Heart left ventricle (tissue), 16 donors: Measurements from ENCODE around the gene LGR5. TPM values are rescaled to one million over a fixed set of nuclear protein-coding genes. Genes with fewer than 3 reads are reported as not detected.

Source experiments
- ATAC-seq, 4 donors: fragments of 200-7000 bp; cut with Tn5 transposase; one replicate each; pipeline ENCODE4 v1.9.1; 2020 to 2022; ENCODE audit warnings: moderate library complexity in 4 of 4, mild to moderate bottlenecking in 3 of 4, moderate number of reproducible peaks in 1 of 4
- DNase-seq, 5 donors: peaks; one replicate each; pipeline ENCODE4 v3.0.0-alpha.2; 2020
- H3K27ac ChIP-seq, 12 donors: fragments of 200-600 bp; sonication (generic) in 4 of 12; one replicate each; pipeline versions ENCODE4 v1.5.0 to v1.8.0; 2016 to 2022; ENCODE audit warnings: mild to moderate bottlenecking in 2 of 12
- H3K27me3 ChIP-seq, 9 donors: fragments of 200-600 bp; sonication (generic) in 2 of 9; one replicate each; pipeline versions ENCODE4 v1.5.1 to v1.8.0; 2016 to 2022; ENCODE audit warnings: mild to moderate bottlenecking in 3 of 9
- H3K36me3 ChIP-seq, 9 donors: fragments of 200-600 bp; sonication (generic) in 2 of 9; one replicate each; pipeline versions ENCODE4 v1.5.0 to v1.8.0; 2018 to 2022; ENCODE audit warnings: mild to moderate bottlenecking in 2 of 9
- H3K4me1 ChIP-seq, 12 donors: fragments of 200-600 bp; sonication (generic) in 4 of 12; one replicate each; pipeline versions ENCODE4 v1.5.0 to v1.8.0; 2016 to 2022; ENCODE audit warnings: mild to moderate bottlenecking in 3 of 12
- H3K4me3 ChIP-seq, 12 donors: fragments of 200-600 bp; sonication (generic) in 4 of 12; one replicate each; pipeline versions ENCODE4 v1.5.0 to v1.8.0; 2017 to 2022; ENCODE audit warnings: mild to moderate bottlenecking in 9 of 12, moderate library complexity in 4 of 12
- H3K9me3 ChIP-seq, 12 donors: fragments of 200-600 bp; sonication (generic) in 4 of 12; one replicate each; pipeline versions ENCODE4 v1.5.0 to v1.8.0; 2016 to 2022; ENCODE audit warnings: mild to moderate bottlenecking in 1 of 12
- POLR2A ChIP-seq, 2 donors: fragments of 450-650 bp; IDR thresholded peaks; one replicate each; pipeline ENCODE4 v1.6.1; 2017; ENCODE audit warnings: antibody characterized with exemption in 2 of 2, mild to moderate bottlenecking in 2 of 2, moderate library complexity in 2 of 2
- WGBS, 4 donors: extraction: QIAGEN DNeasy Blood & Tissue Kit in 2 of 4; methylation state at CpG; one replicate each; pipeline versions ENCODE4 v1.1.5 to v1.1.7; 2013 to 2018; 5-methylcytosine and 5-hydroxymethylcytosine counted together
- intact Hi-C, 10 donors: fragments of 100-400 bp; cut with DNase I; formaldehyde crosslinking; loops; one replicate each; pipeline versions ENCODE4 v1.11.1 to v1.14.2; 2022
- polyA plus RNA-seq, 2 donors: library from polyadenylated mRNA; stranded (reverse); fragments of 200-250 nt; gene quantifications; one replicate each; pipeline ENCODE4 v1.2.3, GENCODE V29; 2013
- total RNA-seq, 9 donors: library from RNA; depleted of rRNA in 2 of 9; stranded (reverse); fragments of >200 nt in 2 of 9; fragmentation: NEBNext Ultra II Directional in 3 of 9; extraction: Animal tissue kit (Norgen Biotek cat#: 25700) in 3 of 9; gene quantifications; one replicate each; pipeline versions ENCODE4 v1.1.0 to v1.2.4, GENCODE V29; 2016 to 2023
- TF ChIP-seq, protein P1 (sequence below), 12 donors: fragments of 200-600 bp; sonication (generic) in 4 of 12; IDR thresholded peaks; one replicate each; pipeline versions ENCODE4 v1.5.0 to v1.8.0; 2018 to 2022; ENCODE audit warnings: antibody characterized with exemption in 12 of 12, mild to moderate bottlenecking in 5 of 12
- donor health status: ischemic (EF 13 %, LVEDD 7.1; RV severe dilation, severe dysfunction).
- donor health status: healthy with polysubstance abuse.
- donor health status: DM: no; HTN: yes; CAD: no.
- donor health status: DM: no; HTN: no; CAD: no.
- donor health status: ischemic (EF 25% LVEDD 6.9; RV normal size, moderate dysfunction).
- donor health status: ischemic (EF 25% LVEDD 5.7; RV mildly dilated, moderate dysfunction).
- donor health status: healthy.
- donor health status: DM: yes; HTN: yes; CAD: no.
- donor health status: ischemic (EF 35%, LVEDD 5.7; RV mildly dilated, moderate dysfunction).
- donor health status: nonischemic (EF 11% LVEDD 7.7; RV severe dilation, severe dysfunction).
- donor health status: DM: yes; HTN: yes; CAD: no.
- donor health status: PGD.
- donor health status: ischemic (EF 29% LVEDD 5.4; RV normal size, mild dysfunction).
- donor health status: nonischemic (EF 23%, LVEDD 6.1; RV moderate dilation, normal function).

The LGR5 gene
- total and polyA plus RNA-seq, 11 donors, result 0.03 to 0.20 (median 0.13) TPM; not detected in 7

DNA sequence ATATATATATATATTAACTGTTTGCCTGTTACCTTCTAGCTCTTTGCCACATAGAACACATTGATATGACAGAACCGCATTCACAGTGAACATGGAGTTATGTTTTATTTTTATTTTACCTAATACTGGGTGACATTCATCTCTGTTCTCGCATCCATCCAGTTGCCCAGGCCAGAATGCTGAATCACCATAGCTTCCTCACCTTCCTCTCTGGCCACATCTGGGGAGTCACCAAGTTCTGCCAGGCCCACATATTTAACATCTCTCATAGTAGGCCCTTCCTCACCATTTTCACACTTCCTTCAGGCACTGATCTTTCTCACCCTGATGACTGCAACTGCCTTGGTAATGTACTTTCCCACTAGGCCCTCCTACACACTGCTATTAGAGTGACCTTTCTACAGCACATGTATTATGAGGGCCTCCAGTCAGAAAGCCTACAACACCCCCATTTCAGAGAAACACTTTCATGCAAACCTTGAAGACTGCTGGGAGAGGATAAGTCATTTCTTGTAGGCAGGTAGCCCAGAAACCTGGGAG is 106.8 kb downstream of the LGR5 start:
- no peak overlapping the region for H3K4me3 ChIP-seq
- WGBS, 4 donors, result 92 to 98% (median 96%) methylated on average over 2 of the region's 2 CpGs
- TF ChIP-seq, protein P1, sequence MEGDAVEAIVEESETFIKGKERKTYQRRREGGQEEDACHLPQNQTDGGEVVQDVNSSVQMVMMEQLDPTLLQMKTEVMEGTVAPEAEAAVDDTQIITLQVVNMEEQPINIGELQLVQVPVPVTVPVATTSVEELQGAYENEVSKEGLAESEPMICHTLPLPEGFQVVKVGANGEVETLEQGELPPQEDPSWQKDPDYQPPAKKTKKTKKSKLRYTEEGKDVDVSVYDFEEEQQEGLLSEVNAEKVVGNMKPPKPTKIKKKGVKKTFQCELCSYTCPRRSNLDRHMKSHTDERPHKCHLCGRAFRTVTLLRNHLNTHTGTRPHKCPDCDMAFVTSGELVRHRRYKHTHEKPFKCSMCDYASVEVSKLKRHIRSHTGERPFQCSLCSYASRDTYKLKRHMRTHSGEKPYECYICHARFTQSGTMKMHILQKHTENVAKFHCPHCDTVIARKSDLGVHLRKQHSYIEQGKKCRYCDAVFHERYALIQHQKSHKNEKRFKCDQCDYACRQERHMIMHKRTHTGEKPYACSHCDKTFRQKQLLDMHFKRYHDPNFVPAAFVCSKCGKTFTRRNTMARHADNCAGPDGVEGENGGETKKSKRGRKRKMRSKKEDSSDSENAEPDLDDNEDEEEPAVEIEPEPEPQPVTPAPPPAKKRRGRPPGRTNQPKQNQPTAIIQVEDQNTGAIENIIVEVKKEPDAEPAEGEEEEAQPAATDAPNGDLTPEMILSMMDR (IDR thresholded peaks at IDR 0.05), result no peak
- TF ChIP-seq POLR2A (IDR thresholded peaks at IDR 0.05), result no peak
- no peaks in the 10 kb centered on the region for H3K4me1 ChIP-seq
- H3K36me3 ChIP-seq, result no peaks in the 10 kb centered on the region
- no peak overlapping the region for H3K27ac ChIP-seq
- H3K27me3 ChIP-seq, result peaks cover 0 to 3% (median 0%) of the 10 kb centered on the region in 9 donors
- no peak for ATAC-seq
- intact Hi-C loops, result no loop called here
- H3K9me3 ChIP-seq, result no peaks in the 10 kb centered on the region
- no peak for DNase-seq

DNA sequence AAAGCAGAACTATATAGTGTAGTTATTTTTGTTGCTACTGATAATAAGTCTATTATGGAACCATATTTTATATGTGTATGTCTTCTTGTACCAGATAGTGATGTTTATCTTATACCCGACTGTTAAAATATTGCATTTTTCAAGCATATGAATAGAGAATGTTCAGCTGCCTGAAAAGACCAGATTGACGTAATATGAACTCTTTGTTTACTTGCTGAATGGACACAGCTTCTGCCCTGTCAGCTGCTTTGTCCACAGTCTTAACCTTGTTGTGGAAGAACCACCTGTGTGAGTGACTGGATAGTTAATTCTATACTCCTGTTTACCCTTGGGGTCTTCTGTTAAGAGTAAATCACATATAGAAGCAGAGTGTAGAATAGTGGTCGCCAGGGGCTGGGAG is 109.3 kb downstream of the LGR5 start:
- Histone ChIP-seq H3K36me3 (no peaks in the 10 kb centered on the region), H3K4me3 (no peak overlapping the region), H3K27me3 (no peaks in the 10 kb centered on the region), H3K27ac (no peak overlapping the region), H3K4me1 (no peaks in the 10 kb centered on the region), H3K9me3 (no peaks in the 10 kb centered on the region)
- intact Hi-C loops, result no loop called here
- TF ChIP-seq POLR2A (IDR thresholded peaks at IDR 0.05), result no peak
- 75 to 88% (median 82%) methylated on average over 3 of the region's 3 CpGs for WGBS, 4 donors
- no peak for ATAC-seq
- DNase-seq, result no peak

DNA sequence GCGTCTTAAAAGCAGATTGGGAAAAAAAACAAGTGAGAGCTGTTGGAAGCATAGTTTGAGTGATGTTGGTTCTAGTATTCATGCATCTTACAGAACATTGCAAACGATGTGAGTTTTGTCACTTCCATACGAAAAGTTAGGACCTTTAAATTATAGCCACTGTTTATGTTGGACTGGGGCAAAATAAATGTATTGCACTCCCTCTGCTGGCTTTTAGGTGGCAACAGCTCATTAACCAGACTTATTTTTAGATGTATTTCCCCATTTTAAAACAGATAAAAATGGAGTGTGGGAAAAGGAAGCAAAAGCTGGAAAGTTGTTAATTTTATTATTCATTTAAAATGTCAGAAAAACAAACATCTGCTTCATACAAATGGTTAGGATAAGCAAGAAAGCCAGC is 111.9 kb downstream of the LGR5 start:
- Histone ChIP-seq H3K9me3 (peaks cover 0 to 4% (median 0%) of the 10 kb centered on the region in 12 donors), H3K27me3 (no peaks in the 10 kb centered on the region), H3K4me3 (no peak overlapping the region), H3K27ac (no peak overlapping the region), H3K36me3 (no peaks in the 10 kb centered on the region), H3K4me1 (no peaks in the 10 kb centered on the region)
- DNase-seq, result no peak
- intact Hi-C loops, result loop anchor here in 3 of 10 donors (5.0 to 10.0 kb wide), 3 partner anchors 127 to 137 kb away; no protein-coding TSS in a partner anchor
- 54 to 58% (median 55%) methylated on average over 3 of the region's 3 CpGs for WGBS, 4 donors
- no peak for TF ChIP-seq POLR2A (IDR thresholded peaks at IDR 0.05)
- TF ChIP-seq, protein P1 (IDR thresholded peaks at IDR 0.05), result peak in 4 of 12 donors; percentile 22 to 35 (median 32)
- ATAC-seq, result no peak

DNA sequence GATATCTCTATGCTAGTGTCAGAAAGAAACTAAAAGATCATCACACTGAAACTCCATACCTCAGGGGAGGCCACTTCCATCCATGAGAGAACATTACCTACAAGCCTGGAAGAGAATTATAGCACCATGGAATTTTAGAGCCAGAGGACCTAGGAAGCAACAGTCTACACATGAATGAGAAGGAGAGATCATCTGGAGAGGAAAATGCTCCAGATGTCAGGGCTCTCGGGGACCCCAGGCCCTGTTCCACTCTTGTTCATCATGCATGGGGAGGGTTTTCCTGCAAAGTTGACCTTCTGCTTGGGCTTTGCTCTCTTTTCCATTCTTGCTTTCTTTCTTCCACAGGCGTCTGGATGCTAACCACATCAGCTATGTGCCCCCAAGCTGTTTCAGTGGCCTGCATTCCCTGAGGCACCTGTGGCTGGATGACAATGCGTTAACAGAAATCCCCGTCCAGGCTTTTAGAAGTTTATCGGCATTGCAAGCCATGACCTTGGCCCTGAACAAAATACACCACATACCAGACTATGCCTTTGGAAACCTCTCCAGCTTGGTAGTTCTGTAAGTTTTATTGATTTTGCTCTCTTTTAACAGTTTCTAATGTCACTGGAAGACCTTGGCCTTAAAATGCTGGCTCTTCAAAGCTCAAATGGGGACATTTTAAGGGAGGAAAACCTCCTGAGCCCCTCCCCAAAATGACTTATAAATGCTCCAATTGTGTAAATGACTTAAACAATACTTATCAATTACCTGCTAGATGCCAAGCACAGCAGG is 113.3 kb downstream of the LGR5 start:
- Histone ChIP-seq H3K4me3 (no peak overlapping the region), H3K36me3 (no peaks in the 10 kb centered on the region), H3K9me3 (peaks cover 0 to 4% (median 0%) of the 10 kb centered on the region in 12 donors), H3K27ac (no peak overlapping the region), H3K27me3 (no peaks in the 10 kb centered on the region), H3K4me1 (no peaks in the 10 kb centered on the region)
- intact Hi-C loops, result loop anchor here in 3 of 10 donors (5.0 to 10.0 kb wide), 3 partner anchors 128 to 138 kb away; no protein-coding TSS in a partner anchor
- 79 to 86% (median 82%) methylated on average over 5 of the region's 5 CpGs for WGBS, 4 donors
- DNase-seq (no peak), ATAC-seq (no peak)
- TF ChIP-seq POLR2A (IDR thresholded peaks at IDR 0.05), result no peak
- TF ChIP-seq, protein P1 (IDR thresholded peaks at IDR 0.05), result no peak
